Panc1 (cell line): ENCODE data around the gene FGFR1OP2. TPM values are rescaled to one million over a fixed set of nuclear protein-coding genes. Genes with fewer than 3 reads are reported as not detected.

Experiments used
- ATAC-seq: fragments of 200-7000 bp; cut with Tn5 transposase; 2 replicates; pipeline ENCODE4 v1.9.1; 2020; ENCODE audit warnings: mild to moderate bottlenecking, moderate library complexity
- BruUV-seq: library from RNA; stranded (reverse); fragments of 400-500 nt; replicated peaks from 2 replicates; lab custom pipeline; 2021; lab: Mats Ljungman, UMichigan
- CTCF ChIA-PET: fragments of 300-600 bp; sonication (Branson Sonifier 250); formaldehyde crosslinking; loops from one replicate; lab custom pipeline; 2022; ENCODE audit warnings: antibody characterized with exemption; lab: Charles Lee
- POLR2A ChIA-PET: fragments of 300-600 bp; sonication (Branson Sonifier 250); formaldehyde crosslinking; loops from one replicate; lab custom pipeline; 2022; ENCODE audit warnings: antibody characterized with exemption; lab: Charles Lee
- DNase-seq: peaks from one replicate; pipeline ENCODE4 v3.0.0-alpha.2; 2010; ENCODE audit warnings: low read depth, low spot score
- H3K27ac ChIP-seq: 2 replicates; pipeline ENCODE4 v1.5.1; 2011; ENCODE audit warnings: mild to moderate bottlenecking, low read length, inconsistent platforms
- H3K27me3 ChIP-seq: fragments of 200-500 bp; sonication (Bioruptor generic); 2 replicates; pipeline ENCODE4 v1.6.0; 2014; ENCODE audit warnings: low read length, inconsistent platforms; ENCODE audit not compliant: control insufficient read depth, insufficient read depth
- H3K36me3 ChIP-seq: fragments of 200-500 bp; sonication (Bioruptor generic); 2 replicates; pipeline ENCODE4 v1.5.1; 2014; ENCODE audit warnings: inconsistent platforms, mild to moderate bottlenecking, low read length, moderate library complexity; ENCODE audit not compliant: control insufficient read depth, insufficient read depth
- H3K4me1 ChIP-seq: 2 replicates; pipeline ENCODE4 v1.5.1; 2011; ENCODE audit warnings: inconsistent platforms, mild to moderate bottlenecking, low read length, moderate library complexity; ENCODE audit not compliant: control insufficient read depth, insufficient read depth
- H3K4me3 ChIP-seq, 2 experiments: 2 replicates each; pipeline ENCODE4 v1.5.1; 2011 to 2012; ENCODE audit warnings: low read depth in 2 of 2, low read length in 2 of 2, mild to moderate bottlenecking in 2 of 2, inconsistent platforms in 1 of 2, moderate library complexity in 1 of 2
- H3K9me3 ChIP-seq: fragments of 200-500 bp; sonication (Bioruptor generic); 2 replicates; pipeline ENCODE4 v1.5.1; 2014; ENCODE audit warnings: low read depth, mild to moderate bottlenecking, inconsistent platforms, low read length, moderate library complexity; ENCODE audit not compliant: control insufficient read depth, insufficient read depth
- POLR2AphosphoS5 ChIP-seq: IDR thresholded peaks from 2 replicates; pipeline ENCODE4 v1.6.1; 2012; ENCODE audit warnings: mild to moderate bottlenecking, low read depth, low read length, moderate library complexity
- SIN3A ChIP-seq: IDR thresholded peaks from 2 replicates; pipeline ENCODE4 v1.6.1; 2012; ENCODE audit warnings: low read depth, mild to moderate bottlenecking, low read length, moderate library complexity, borderline replicate concordance; ENCODE audit not compliant: insufficient read depth
- TCF7L2 ChIP-seq: IDR thresholded peaks from 2 replicates; pipeline ENCODE4 v1.6.1; 2011; ENCODE audit warnings: mild to moderate bottlenecking, low read depth, low read length, inconsistent platforms
- in situ Hi-C: cut with HindIII; loops from 2 replicates; pipeline ENCODE4 v1.10.0; 2016; ENCODE audit warnings: low sequenced_read_pairs, low pct_unique_long_range_greater_than_20kb
- intact Hi-C: fragments of 100-400 bp; cut with micrococcal nuclease; formaldehyde crosslinking; loops from one replicate; pipeline ENCODE4 v1.10.0; 2022; ENCODE audit not compliant: unreplicated experiment
- total RNA-seq: library from RNA; stranded (reverse); gene quantifications from one replicate; pipeline ENCODE4 v1.2.1, GENCODE V29; 2021; ENCODE audit not compliant: unreplicated experiment
- TF ChIP-seq, protein P1 (sequence below), 2 experiments: IDR thresholded peaks; 2 replicates each; pipeline ENCODE4 v1.6.1; 2011 to 2012; ENCODE audit warnings: low read depth in 2 of 2, control low read depth in 1 of 2, low read length in 1 of 2, mild to moderate bottlenecking in 1 of 2, moderate library complexity in 1 of 2; ENCODE audit not compliant: insufficient read depth in 1 of 2
- TF ChIP-seq, protein P2 (sequence below): fragments of 450-650 bp; IDR thresholded peaks from 2 replicates; pipeline ENCODE4 v1.5.1; 2017; ENCODE audit warnings: mild to moderate bottlenecking

FGFR1OP2 gene
- total RNA-seq, 1 experiment from 2014 or later = 60.1 TPM

DNA sequence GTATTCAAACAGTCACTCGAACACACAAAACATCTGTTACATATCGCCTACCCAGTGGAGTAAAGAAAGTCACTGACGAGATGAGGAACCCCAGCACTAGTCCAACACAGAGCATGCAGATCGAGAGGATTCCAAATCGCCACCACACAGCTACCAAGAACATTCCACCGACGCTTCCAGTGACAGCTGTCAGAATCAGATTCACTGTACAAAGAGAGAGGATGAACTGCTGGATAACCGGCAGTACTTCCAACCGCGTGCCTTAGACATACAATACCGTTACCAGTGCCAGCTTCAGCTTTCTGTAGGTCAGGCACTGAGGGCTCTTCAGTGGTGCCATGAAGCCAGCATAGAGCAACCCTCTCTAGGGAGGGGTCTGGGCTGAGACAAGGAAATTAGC lies 41.5 kb downstream of the FGFR1OP2 start:
- Histone ChIP-seq H3K9me3 (no peaks in the 10 kb centered on the region), H3K4me1 (no peaks in the 10 kb centered on the region), H3K27me3 (no peaks in the 10 kb centered on the region), H3K4me3 (no peak overlapping the region), H3K36me3 (no peaks in the 10 kb centered on the region), H3K27ac (no peak overlapping the region)
- ATAC-seq (no peak), DNase-seq (no peak)
- CTCF ChIA-PET = no interaction called here
- TF ChIP-seq POLR2AphosphoS5 (no peak), SIN3A (no peak), TCF7L2 (no peak)
- TF ChIP-seq, protein P1, sequence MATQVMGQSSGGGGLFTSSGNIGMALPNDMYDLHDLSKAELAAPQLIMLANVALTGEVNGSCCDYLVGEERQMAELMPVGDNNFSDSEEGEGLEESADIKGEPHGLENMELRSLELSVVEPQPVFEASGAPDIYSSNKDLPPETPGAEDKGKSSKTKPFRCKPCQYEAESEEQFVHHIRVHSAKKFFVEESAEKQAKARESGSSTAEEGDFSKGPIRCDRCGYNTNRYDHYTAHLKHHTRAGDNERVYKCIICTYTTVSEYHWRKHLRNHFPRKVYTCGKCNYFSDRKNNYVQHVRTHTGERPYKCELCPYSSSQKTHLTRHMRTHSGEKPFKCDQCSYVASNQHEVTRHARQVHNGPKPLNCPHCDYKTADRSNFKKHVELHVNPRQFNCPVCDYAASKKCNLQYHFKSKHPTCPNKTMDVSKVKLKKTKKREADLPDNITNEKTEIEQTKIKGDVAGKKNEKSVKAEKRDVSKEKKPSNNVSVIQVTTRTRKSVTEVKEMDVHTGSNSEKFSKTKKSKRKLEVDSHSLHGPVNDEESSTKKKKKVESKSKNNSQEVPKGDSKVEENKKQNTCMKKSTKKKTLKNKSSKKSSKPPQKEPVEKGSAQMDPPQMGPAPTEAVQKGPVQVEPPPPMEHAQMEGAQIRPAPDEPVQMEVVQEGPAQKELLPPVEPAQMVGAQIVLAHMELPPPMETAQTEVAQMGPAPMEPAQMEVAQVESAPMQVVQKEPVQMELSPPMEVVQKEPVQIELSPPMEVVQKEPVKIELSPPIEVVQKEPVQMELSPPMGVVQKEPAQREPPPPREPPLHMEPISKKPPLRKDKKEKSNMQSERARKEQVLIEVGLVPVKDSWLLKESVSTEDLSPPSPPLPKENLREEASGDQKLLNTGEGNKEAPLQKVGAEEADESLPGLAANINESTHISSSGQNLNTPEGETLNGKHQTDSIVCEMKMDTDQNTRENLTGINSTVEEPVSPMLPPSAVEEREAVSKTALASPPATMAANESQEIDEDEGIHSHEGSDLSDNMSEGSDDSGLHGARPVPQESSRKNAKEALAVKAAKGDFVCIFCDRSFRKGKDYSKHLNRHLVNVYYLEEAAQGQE (IDR thresholded peaks at IDR 0.05; ENCODE audit: insufficient read depth in 1 of 2, low read depth in 2 of 2, low read length in 1 of 2) = no peak
- TF ChIP-seq, protein P2, sequence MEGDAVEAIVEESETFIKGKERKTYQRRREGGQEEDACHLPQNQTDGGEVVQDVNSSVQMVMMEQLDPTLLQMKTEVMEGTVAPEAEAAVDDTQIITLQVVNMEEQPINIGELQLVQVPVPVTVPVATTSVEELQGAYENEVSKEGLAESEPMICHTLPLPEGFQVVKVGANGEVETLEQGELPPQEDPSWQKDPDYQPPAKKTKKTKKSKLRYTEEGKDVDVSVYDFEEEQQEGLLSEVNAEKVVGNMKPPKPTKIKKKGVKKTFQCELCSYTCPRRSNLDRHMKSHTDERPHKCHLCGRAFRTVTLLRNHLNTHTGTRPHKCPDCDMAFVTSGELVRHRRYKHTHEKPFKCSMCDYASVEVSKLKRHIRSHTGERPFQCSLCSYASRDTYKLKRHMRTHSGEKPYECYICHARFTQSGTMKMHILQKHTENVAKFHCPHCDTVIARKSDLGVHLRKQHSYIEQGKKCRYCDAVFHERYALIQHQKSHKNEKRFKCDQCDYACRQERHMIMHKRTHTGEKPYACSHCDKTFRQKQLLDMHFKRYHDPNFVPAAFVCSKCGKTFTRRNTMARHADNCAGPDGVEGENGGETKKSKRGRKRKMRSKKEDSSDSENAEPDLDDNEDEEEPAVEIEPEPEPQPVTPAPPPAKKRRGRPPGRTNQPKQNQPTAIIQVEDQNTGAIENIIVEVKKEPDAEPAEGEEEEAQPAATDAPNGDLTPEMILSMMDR = no peak
- in situ Hi-C loops (no loop called here), intact Hi-C loops (no loop called here)
- no TSS peak for BruUV-seq
- POLR2A ChIA-PET = no interaction called here

DNA sequence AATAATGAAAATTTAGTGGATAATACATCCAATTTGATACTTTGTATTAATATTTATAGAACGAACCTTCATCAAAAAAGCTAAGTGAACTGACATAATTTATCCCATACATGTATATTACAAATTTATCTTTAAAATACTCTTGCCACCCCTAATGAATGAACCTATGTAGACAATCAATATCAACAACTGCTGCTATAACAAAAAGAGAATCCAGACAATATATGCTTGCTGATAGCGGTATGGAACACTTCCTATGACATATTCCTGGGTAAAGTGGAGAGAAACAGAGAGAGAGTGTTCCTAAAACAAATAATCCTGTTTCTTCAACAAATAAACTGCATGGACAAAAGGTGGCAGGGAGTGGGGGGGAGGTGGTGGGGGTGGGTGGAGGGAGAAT lies 44.6 kb downstream of the FGFR1OP2 start:
- ATAC-seq = no peak
- H3K9me3 ChIP-seq = no peaks in the 10 kb centered on the region
- intact Hi-C loops = no loop called here
- no peak overlapping the region for H3K27ac ChIP-seq
- in situ Hi-C loops = no loop called here
- no peaks in the 10 kb centered on the region for H3K36me3 ChIP-seq
- BruUV-seq = no TSS peak
- CTCF ChIA-PET = no interaction called here
- H3K27me3 ChIP-seq = no peaks in the 10 kb centered on the region
- POLR2A ChIA-PET = no interaction called here
- no peaks in the 10 kb centered on the region for H3K4me1 ChIP-seq
- no peak overlapping the region for H3K4me3 ChIP-seq
- DNase-seq = no peak
- TF ChIP-seq SIN3A (no peak), TCF7L2 (no peak), POLR2AphosphoS5 (no peak)
- TF ChIP-seq, protein P1 (IDR thresholded peaks at IDR 0.05; ENCODE audit: insufficient read depth in 1 of 2, low read depth in 2 of 2, low read length in 1 of 2) = no peak
- TF ChIP-seq, protein P2 = no peak
